ENCODE data around the gene PHIP.

DNA sequence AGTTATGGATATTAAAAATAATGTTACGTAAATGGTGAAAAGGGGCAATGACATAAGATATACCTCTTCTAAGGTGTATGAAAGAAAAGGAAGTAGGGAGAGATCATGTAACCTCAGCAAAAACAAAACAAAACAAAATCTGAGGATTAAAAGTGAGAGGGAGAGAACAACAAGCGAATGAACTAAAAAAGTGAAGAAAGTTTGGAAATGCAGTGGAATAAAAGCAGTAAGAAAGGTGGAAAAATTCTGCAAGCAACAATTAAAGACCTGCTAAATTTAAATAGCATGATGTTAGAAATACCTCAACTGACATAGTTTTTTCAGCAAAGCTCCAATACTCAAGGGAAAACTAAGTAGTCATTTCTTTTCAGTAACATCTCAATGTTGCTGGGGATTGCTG is 48.0 kb downstream of the PHIP start:
- TF ChIP-seq, protein P1, sequence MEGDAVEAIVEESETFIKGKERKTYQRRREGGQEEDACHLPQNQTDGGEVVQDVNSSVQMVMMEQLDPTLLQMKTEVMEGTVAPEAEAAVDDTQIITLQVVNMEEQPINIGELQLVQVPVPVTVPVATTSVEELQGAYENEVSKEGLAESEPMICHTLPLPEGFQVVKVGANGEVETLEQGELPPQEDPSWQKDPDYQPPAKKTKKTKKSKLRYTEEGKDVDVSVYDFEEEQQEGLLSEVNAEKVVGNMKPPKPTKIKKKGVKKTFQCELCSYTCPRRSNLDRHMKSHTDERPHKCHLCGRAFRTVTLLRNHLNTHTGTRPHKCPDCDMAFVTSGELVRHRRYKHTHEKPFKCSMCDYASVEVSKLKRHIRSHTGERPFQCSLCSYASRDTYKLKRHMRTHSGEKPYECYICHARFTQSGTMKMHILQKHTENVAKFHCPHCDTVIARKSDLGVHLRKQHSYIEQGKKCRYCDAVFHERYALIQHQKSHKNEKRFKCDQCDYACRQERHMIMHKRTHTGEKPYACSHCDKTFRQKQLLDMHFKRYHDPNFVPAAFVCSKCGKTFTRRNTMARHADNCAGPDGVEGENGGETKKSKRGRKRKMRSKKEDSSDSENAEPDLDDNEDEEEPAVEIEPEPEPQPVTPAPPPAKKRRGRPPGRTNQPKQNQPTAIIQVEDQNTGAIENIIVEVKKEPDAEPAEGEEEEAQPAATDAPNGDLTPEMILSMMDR (conservative IDR thresholded peaks at IDR 0.05; ENCODE audit: low read depth in 2 of 2): no peak
- no peak for TF ChIP-seq EZH2 (IDR thresholded peaks at IDR 0.05; ENCODE audit: low read depth, unreplicated experiment)
